Stimulated activated CD8-positive, alpha-beta memory T cell treated with anti-CD3 and anti-CD28 coated beads, Interleukin-7, amount 100 ng/mL, for 4 hours (primary cell): Measurements from ENCODE around the gene LGR4.

Experiments
- DNase-seq, 2 donors: peaks; one replicate each; pipeline ENCODE4 v3.0.0-alpha.2; 2020; ENCODE audit warnings: low read depth in 2 of 2

LGR4 gene

DNA sequence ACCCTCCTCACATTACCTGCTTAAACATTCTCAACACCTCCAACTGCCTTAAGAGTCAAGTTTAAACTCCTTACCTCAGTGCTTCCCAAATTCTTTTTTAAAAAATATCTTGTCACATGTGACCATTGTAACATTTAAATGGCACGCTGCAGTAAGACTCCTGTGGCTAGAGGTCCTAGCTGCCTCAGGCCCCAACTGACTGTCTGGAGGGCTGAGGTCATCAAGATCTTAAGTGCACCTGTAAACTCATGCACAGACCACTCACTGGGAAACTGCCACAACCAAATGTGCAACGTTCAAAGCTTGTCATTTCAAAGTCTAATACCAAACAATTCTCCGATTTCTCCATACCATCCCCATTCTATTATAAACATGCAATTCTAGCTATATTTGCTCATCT lies 93.1 kb downstream of the LGR4 start:
- DNase-seq: no peak

DNA sequence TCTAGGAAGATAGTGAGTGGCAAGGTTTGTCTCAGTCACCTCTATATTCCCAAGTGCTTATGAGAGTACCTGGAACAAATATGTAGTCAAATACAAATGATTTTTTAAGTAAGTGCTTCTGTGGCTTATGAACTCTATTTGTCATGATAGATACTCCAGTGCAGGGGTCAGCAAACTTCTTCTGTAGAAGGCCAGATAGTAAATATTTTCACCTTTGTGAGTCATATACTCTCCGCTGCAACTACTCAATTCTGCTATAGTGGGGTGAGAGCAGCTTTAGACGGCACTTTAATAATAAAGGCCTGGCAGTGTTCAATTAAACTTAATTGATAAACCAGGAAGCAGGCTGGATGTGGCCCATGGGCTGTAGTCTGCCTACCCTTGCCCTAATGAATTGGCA lies 97.2 kb downstream of the LGR4 start:
- no peak for DNase-seq

DNA sequence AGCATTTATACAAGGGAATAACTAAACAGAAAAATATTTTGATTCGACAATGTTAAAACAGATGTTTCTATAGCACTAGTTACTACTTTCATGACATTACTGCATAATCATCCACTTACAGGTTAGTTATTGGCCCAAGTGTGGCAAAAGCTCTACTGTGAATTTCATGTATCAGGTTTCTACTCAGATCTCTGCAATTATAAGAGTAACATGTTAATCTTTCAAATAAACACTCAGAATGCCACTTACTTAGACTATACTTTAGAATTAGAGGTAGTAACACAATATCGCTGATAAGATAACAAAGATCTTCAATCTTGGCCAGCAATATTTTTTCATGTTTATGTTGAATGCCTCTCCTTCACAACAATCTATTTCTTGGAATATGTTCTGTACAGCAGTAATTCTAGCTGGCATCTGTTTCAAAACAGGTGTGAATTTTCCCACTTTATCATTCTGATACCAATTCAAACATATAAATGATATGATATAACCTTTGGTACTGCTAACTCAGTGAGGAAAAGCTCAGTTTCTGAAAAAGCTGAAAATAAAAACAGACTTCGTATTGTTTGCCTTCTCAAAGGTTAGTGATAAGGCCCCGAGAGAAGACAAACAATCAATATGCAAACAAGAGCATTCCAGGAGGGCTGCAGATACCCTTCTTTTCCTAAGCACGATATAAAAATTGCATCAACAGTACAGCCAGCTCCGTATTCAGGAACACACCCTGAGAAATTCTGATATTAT lies 98.6 kb downstream of the LGR4 start:
- DNase-seq: no peak

DNA sequence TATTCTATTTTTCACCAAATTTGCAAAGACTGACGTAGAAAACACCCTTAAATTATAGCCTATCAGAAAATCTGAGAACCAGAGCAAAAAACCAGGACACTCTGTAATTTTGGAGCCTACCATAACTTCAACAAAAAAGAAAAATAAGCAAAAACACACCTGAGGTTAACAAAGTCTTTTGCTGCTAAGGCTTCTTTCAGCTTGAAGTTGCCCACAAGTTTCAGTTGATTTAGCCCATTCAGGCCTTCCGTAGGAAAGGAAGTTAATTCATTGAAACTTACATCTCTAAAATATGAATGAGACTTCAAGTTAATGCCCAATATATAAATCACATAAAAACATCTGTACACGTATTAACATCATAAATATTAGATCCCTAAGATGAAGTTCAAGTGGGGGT lies 99.2 kb downstream of the LGR4 start:
- no peak for DNase-seq

DNA sequence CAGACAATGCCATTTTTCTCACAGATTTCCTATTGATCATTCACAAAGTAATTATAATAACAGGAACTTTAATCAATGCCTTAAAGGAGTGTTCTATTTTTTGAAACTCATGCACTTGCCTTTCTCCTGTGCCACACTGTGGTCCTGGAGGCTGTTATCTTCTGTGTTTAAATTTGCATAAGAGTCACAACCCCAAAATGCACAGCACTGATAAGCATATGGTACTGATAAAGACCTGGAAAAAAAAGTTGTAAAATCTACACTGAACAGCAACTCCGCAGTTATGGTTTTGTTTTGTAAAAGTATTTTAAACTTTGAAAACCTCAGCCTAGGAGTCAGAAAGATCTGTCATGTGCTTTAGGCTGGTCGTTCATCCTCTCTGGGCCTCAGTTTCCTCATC lies 100.4 kb downstream of the LGR4 start:
- DNase-seq: no peak

DNA sequence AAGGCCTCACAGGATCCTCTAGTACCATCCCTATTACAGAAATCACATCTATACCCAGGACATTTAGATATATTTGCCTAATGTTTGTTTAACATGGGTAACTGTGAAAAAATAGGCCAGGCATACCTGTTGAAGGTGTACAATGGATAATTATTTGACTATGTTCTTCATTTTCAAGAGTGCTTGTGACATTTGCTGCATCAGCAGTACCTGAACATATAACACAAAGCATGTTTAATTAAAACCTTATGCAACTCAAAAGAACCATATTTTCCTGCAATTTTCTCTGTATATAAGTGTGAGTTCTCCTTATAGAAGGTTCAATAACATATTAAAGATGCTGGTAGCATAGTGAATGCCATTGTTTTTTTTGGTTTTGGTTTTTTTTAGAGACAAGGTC lies 101.1 kb downstream of the LGR4 start:
- no peak for DNase-seq

DNA sequence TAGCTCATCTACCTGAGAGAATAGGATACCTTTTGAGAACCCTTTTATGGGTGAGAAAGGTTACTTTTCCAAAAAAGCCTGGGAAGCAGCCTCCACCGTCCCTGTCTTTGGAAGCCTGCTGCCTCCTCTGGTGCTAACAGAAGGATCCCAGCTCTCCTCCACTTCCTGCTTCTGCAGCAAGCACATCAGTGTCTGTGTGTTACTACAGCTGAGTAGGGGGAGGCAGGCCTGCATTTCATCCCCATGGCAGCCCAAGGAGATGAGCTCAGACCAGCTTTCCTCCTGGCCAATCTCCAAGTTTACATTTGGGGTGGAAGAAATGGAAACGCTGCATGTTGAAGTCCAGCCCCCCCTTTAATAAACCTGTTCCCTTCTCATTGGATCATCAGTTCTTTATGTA lies 102.2 kb downstream of the LGR4 start:
- DNase-seq: no peak

DNA sequence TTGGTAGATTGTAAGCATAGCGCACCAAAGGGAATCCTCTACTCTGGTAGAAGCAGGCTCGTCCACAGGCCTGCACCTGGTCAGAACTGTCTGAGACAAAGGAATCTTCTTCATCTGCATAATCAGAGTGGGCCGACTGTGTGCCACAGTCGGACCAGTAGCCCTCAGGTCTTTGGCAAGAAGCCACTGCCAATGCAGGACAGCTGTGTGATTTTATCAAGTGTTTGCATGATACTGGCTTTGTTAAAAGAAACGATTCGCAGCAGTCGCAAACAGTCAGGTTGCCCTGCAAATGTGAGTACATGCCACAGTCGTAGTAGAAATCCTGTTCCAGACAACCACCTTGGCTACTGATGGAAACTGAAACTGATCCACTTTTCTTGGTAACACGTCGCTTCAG lies 104.7 kb downstream of the LGR4 start:
- no peak for DNase-seq

DNA sequence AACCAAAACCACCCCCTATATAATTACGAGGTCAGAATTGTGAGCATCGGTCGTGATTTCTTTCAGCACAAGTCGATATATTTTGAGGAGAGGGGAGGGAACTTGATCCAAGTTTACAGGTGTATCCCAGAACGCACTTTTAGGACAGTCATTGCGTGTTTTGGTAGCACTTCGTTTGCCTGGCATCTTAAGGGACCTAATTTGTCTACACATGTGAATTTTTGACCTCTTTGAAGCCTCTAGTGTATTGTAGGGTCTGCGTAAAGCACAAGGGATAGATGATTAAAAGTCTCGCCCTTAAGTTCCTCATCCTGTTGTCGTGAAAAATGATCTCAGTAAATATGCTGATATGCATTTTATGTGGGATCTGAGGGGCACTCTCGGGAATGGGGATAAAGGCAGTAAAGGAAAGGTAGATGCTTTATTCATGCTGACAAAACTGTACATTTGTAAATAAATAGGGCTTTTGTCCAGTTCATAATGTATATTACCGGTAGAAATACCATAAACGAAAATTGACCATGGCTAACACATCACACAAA lies 108.9 kb downstream of the LGR4 start:
- no peak for DNase-seq

DNA sequence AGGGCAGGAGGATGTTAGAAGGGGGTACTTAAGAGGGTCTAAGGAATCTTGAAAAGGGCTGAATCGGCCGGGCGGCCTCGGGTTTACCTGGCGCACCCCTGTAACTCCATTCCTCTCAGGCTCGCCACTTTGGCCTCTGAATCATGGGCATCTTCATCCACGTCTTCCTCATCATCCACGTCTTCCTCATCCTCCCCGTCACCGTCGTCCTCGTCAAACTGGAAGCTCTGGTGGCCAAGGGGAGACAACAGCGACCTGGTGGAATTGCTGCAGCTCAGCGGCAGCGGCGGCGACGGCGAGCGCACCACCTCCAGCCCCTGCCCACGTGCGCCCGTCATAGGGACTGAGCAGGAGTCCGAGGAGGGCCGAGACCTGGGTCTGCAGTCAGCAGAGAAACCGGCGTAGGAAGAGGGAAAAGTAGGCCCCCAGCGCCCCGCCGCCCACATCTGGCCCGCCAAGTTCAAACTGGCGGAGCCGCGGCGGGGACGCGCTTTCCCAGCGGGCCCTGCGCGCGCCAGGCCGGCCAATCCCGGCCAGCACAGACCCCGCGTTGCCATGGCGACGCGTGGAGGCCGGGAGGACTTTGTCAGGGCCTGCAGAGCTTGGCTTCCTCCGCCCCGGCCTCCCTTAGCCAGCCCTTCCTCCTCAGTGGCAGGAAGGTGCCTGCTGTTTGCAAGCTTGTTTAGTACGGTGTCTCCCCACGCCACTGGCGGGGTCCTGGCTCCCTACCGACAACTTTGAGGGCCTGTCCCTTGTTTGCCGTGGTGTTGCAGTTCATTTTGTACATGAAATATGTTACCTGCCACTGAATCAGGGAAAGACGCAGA lies 109.6 kb downstream of the LGR4 start, which contains the start of gene CCDC34:
TSS of gene CCDC34 (minus strand) at position 467 of the 827 bp plus-strand sequence. CDS start at position 446, 21 bp downstream.
- peak; percentile 66 to 83 for DNase-seq

DNA sequence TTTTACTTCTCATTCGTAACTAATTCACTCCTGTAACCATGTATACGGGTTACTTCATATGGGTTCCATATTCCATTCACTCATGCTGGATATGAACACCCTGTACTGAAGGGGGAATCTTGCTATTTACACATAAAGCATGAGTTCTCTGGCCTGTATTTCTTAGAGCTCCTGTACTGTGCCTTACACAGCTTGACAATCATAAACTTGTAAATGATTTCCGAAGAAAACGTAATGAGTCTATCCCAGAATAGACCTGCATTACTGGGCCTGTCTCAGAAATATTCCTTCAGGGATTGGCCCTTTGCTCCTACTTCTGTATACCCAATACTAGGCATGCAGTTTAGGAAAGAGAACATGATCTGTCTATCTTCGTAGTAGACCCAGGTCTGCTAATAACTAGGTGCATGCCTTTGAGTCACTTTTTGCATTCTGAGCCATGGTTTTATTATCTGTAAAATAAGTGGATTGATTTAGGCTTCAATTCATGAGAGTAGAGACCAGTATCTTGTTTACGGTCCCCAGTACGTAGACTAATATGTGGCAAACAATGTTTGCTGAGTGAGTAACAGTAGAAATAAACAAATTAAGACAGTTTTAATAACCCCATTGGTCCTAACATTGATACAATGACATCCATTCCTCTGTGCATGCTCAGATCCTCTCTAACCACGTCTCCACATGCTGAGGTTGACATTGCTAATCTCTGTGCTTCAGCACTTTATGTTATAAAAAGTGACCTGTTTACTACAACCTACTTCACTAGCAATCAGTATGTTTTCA lies 110.8 kb downstream of the LGR4 start:
- DNase-seq: no peak

DNA sequence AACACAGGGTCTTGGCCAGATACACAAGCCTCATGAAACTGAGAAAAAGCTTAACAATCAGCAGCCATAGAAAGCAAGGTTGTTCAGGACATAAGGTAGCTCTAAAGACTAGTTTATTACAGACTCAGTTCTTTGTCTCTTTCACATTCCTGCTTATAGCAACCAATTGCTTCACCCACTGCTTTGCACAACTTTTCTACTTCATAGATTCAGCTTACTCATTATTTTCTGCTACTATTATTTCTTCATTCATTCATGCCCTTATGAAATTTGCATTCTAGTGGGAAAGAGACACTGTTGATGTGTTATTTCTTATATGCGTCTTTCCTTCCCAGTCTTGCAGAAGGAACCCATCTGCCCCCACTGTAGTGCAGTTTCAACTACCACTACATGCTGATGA lies 114.3 kb downstream of the LGR4 start:
- DNase-seq: no peak

DNA sequence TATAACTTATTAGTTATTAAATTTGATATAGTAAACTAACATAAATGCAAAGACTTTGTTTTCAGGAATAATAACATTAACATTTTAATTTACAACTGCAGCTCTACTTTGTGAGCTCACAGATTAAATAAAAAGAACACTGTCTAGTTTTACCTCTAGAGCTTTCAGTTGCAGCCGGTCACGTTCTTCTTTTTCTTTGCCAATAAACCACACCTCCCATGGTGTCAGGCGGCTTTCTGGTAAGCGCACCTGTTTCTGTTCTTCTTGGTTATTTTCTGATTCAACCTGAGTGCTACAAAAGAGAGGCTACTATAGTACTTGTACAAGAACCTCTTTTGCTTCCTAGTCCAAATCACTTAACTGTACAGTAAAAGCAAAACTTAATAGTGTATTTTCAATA lies 115.3 kb downstream of the LGR4 start:
- no peak for DNase-seq

DNA sequence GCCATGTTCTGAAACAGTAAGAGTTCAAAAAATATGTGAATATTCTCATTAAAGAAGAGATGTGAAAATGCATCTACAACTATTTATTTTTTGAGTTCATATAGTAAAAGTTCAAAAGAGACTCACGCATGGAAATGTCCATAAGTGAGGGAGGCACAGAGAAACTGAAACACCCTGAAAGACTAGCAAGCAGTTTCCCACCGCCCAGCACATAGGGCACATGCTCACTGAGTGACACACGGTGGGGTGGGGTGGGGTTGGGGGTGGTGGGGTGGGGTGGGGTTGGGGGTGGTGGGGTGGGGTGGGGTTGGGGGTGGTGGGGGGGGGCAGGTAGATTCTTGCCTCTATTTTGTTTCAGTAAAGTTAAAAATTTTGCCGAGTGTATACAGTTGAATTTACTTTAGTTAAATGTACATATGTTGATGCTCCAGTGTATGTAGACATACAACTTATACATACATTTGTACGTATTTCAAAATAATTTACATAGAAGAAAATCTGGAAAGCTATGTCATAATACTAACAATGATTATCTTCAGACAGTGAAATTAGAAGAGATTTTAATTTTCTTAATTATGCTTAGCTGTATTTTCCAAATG lies 115.9 kb downstream of the LGR4 start:
- no peak for DNase-seq

DNA sequence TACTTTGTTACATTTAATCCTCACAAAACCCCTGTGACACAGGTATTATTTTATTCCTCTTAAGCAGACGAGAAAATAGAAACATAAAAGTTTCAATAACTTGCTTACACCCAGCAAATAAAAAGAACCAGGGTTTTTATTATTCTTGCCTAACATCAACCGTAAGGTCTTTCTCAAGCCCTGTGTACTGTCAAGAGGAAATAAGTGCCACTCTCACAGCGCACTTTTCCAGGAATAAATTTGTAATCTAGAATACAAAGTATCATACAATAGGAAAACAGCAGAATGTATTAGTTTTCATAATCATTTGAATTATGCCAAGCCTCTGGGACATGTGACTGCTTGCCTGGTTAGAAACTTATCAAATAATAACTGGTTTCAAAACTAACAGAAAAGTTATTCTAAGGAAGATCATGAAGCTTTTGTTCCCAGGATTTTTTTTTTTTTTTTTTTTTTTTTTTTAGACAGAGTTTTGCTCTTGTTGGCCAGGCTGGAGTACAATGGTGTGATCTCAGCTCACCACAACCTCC lies 117.0 kb downstream of the LGR4 start:
- no peak for DNase-seq

DNA sequence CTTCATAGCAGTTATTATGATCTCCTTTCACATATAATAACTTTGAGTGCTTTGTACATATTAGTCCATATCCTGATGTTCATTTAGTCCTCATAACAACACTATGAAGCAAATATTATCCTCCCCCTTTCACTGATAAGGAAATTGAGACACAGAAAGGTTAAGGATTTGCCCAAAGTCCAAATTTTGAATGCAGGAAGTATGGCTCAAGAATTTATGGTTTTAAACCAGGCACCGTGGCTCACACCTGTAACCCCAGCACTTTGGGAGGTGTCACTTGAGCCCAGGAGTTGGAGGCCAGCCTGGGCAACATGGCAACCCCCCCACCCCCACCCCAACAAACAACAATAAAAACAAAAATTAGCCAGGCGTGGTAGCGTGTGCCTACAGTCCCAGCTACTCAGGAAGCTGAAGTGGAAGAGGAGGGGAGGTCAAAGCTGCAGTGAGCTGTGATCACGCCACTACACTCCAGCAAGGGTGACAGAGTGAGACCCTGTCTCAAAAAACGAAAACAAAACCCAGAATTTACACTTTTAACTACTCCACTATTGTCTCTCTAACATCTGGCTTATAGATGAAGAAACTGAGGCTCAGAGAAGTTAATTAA lies 118.1 kb downstream of the LGR4 start:
- DNase-seq: no peak

DNA sequence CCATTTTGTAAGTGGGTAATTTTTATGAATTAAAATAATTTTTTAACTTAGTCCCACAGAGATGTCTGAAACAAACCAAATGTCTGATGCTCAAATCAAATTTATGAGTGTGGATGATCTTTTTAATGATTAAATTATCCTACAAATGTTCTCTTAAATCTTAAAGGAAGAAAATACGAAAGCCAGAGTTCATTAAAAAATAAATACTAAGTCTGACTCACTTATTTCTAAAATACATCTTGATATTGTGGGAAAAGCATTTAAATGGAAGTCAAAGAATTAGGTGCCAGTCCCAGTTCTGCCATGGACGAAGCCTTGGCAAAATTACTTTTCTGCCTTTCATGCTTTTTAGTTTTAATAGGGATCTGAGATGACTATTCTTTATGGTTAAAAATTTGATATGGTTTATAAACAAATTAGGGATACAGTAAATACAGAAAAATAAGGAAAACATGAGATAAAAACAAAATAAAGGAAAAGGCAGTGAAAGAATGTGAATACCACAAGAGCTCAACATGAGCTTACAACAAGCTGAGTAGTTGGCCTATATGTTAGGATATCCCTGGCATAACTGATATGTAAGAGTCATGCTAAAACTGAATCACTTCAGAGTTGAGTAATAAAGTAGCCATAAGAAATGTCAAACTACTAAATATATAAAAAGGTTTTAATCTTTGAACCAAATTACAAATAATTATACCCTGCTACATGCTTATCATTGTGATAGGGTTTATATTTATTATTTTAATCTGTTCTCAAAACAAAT lies 118.8 kb downstream of the LGR4 start:
- DNase-seq: no peak

DNA sequence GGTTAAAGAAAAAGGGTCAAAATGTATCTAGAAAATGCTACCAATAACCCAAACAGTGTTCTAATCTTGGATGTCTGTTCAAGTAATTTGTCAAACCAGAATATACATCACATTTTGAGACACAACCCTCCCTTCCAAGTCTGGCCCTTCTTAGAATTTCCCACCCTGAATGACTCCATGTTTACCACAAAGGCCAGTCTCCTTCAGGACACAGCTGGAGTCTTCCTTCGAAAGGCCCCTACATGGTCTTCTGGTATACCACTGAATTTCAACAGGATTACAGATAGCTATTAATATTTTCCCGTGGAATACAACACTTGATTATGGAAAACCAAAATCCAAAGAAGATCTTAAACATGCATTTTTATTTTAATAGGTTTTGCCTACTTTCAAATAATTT lies 119.8 kb downstream of the LGR4 start:
- DNase-seq: no peak

DNA sequence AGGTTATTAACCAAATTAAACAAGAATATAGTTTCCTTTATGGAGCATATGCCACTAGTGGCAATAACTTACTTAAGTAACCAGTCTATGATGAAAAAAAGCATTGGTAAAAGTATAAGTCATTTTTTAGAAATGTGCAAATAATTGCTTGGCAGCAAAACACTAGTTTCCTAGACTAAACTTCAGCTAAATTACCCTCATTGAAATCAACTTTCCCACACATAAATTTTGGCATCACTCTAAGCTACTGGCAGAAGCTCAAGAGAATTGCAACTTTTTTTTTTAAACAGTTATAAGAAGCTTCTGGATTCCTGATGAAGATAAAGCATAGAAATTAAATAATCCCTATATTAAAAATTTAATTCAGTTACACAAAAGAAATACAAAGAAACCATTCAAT lies 122.1 kb downstream of the LGR4 start:
- DNase-seq: no peak

DNA sequence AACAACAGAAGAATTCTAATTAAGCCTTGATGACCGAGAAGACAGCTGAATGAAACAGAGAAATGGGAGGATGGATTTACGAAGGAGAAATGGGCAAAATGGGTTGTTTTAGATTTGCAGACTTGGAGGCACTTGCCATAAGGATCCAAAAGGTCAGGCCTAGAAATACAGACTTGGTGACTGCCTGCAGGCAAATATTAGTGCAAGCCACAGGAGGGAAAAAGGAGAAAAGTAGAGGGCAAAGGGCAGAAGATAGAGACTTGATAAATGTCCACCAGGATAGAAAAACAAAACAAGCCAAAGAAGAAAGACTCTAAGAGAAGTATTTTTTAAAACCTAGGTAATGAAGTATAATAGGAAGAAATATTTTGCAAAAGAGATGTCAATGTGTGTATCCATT lies 122.7 kb downstream of the LGR4 start:
- no peak for DNase-seq
